Glutamatergic neuron (in vitro differentiated cells): Measurements from ENCODE around the gene EML2. TPM values are rescaled to one million over a fixed set of nuclear protein-coding genes. Genes with fewer than 3 reads are reported as not detected.
A peak's percentile ranks its signal among the peaks of the same experiment; 100 is the strongest.

ENCODE experiments used
- DNase-seq: peaks from one replicate; pipeline ENCODE4 v3.0.0; 2022
- H3K27ac Mint-ChIP-seq: one replicate; pipeline ENCODE4 v1.8.0; 2020; ENCODE audit warnings: mild to moderate bottlenecking, mixed read lengths, inconsistent platforms; ENCODE audit not compliant: unreplicated experiment
- H3K27me3 Mint-ChIP-seq: one replicate; pipeline ENCODE4 v1.8.0; 2020; ENCODE audit warnings: mild to moderate bottlenecking, moderate library complexity, mixed read lengths, inconsistent platforms; ENCODE audit not compliant: unreplicated experiment
- H3K36me3 Mint-ChIP-seq: one replicate; pipeline ENCODE4 v1.8.0; 2020; ENCODE audit warnings: mild to moderate bottlenecking, mixed read lengths, inconsistent platforms; ENCODE audit not compliant: unreplicated experiment
- H3K4me1 Mint-ChIP-seq: one replicate; pipeline ENCODE4 v1.8.0; 2020; ENCODE audit warnings: mild to moderate bottlenecking, low read depth, mixed read lengths, inconsistent platforms; ENCODE audit not compliant: unreplicated experiment
- H3K4me3 Mint-ChIP-seq: one replicate; pipeline ENCODE4 v1.8.0; 2020; ENCODE audit warnings: mild to moderate bottlenecking, mixed read lengths, inconsistent platforms; ENCODE audit not compliant: unreplicated experiment
- H3K9me3 Mint-ChIP-seq: one replicate; pipeline ENCODE4 v1.8.0; 2020; ENCODE audit warnings: mild to moderate bottlenecking, moderate library complexity, mixed read lengths, inconsistent platforms; ENCODE audit not compliant: unreplicated experiment
- CTCF ChIP-seq: fragments of 200-600 bp; sonication (generic); IDR thresholded peaks from one replicate; pipeline ENCODE4 v1.5.0; 2021; ENCODE audit not compliant: partially characterized antibody, unreplicated experiment
- total RNA-seq: library from RNA; stranded (reverse); fragmentation: NEBNext Ultra II Directional; extraction: Animal tissue kit (Norgen Biotek cat#: 25700); gene quantifications from one replicate; pipeline ENCODE4 v1.2.1, GENCODE V29; 2021; ENCODE audit not compliant: unreplicated experiment

Gene EML2
- total RNA-seq, 1 donor from 2014 or later, result 53.2 TPM

GRCh38 chr19:45571457-45572220 lies 67.6 kb downstream of the EML2 start:
- no peaks in the 10 kb centered on the region for H3K4me1 Mint-ChIP-seq
- H3K27me3 Mint-ChIP-seq, result peaks cover 3% of the 10 kb centered on the region
- no peak for DNase-seq
- no peak overlapping the region for H3K4me3 Mint-ChIP-seq
- no peaks in the 10 kb centered on the region for H3K36me3 Mint-ChIP-seq
- peaks cover 3% of the 10 kb centered on the region for H3K9me3 Mint-ChIP-seq
- H3K27ac Mint-ChIP-seq, result no peak overlapping the region
- TF ChIP-seq CTCF, result no peak

- no peak overlapping the region for H3K27ac Mint-ChIP-seq
- peaks cover 3% of the 10 kb centered on the region for H3K9me3 Mint-ChIP-seq
- peak overlapping the region; percentile 36 for H3K4me3 Mint-ChIP-seq
- no peaks in the 10 kb centered on the region for H3K36me3 Mint-ChIP-seq
- no peaks in the 10 kb centered on the region for H3K4me1 Mint-ChIP-seq
- H3K27me3 Mint-ChIP-seq, result no peaks in the 10 kb centered on the region
- DNase-seq, result peak; percentile 88
- TF ChIP-seq CTCF, result peak; percentile 81
These were observed 69.4 kb downstream of the EML2 start for GRCh38 chr19:45569619-45570421.

- H3K27ac Mint-ChIP-seq, result no peak overlapping the region
- no peak overlapping the region for H3K4me3 Mint-ChIP-seq
- no peak for DNase-seq
- no peak for TF ChIP-seq CTCF
- H3K4me1 Mint-ChIP-seq, result no peaks in the 10 kb centered on the region
- no peaks in the 10 kb centered on the region for H3K36me3 Mint-ChIP-seq
- peaks cover 3% of the 10 kb centered on the region for H3K9me3 Mint-ChIP-seq
- H3K27me3 Mint-ChIP-seq, result no peaks in the 10 kb centered on the region
These were observed 70.5 kb downstream of the EML2 start for GRCh38 chr19:45568732-45569131.

GRCh38 chr19:45567609-45568008 lies 71.6 kb downstream of the EML2 start:
- H3K27ac Mint-ChIP-seq, result no peak overlapping the region
- H3K4me3 Mint-ChIP-seq, result no peak overlapping the region
- TF ChIP-seq CTCF, result no peak
- no peaks in the 10 kb centered on the region for H3K27me3 Mint-ChIP-seq
- H3K36me3 Mint-ChIP-seq, result no peaks in the 10 kb centered on the region
- no peaks in the 10 kb centered on the region for H3K4me1 Mint-ChIP-seq
- no peak for DNase-seq
- peaks cover 3% of the 10 kb centered on the region for H3K9me3 Mint-ChIP-seq
